H1 (cell line): ENCODE measurements around the gene VIM. TPM values are rescaled to one million over a fixed set of nuclear protein-coding genes. Genes with fewer than 3 reads are reported as not detected.

Experiments used
- ATF3 ChIP-seq: IDR thresholded peaks from 2 replicates; pipeline ENCODE4 v1.6.1; 2011; ENCODE audit warnings: low read depth, mild to moderate bottlenecking, low read length; ENCODE audit not compliant: insufficient read depth
- CHD1 ChIP-seq: IDR thresholded peaks from 2 replicates; pipeline ENCODE4 v1.6.1; 2012; ENCODE audit warnings: low read depth, low read length, improper control_type of control experiment
- CTBP2 ChIP-seq: IDR thresholded peaks from 2 replicates; pipeline ENCODE4 v1.7.0; 2011; ENCODE audit warnings: borderline replicate concordance, mild to moderate bottlenecking, moderate library complexity, mixed read lengths, low read length; ENCODE audit not compliant: insufficient read depth, insufficient read length
- EP300 ChIP-seq, 2 experiments: IDR thresholded peaks; 1 replicate in 1 of 2; 2 replicates in 1 of 2; pipeline ENCODE4 v1.6.1; 2011 to 2012; ENCODE audit warnings: low read depth in 2 of 2, low read length in 2 of 2, mild to moderate bottlenecking in 2 of 2, borderline replicate concordance in 1 of 2, inconsistent platforms in 1 of 2, moderate library complexity in 1 of 2
- JUN ChIP-seq: IDR thresholded peaks from 2 replicates; pipeline ENCODE4 v1.6.1; 2011; ENCODE audit warnings: low read depth, mild to moderate bottlenecking, improper control_type of control experiment, low read length
- JUND ChIP-seq: IDR thresholded peaks from 2 replicates; pipeline ENCODE4 v1.6.1; 2011; ENCODE audit warnings: mild to moderate bottlenecking, improper control_type of control experiment, low read length
- KDM4A ChIP-seq: IDR thresholded peaks from one replicate; pipeline ENCODE4 v1.7.1; 2012; ENCODE audit warnings: low read depth, mild to moderate bottlenecking, moderate library complexity, low read length, inconsistent platforms; ENCODE audit not compliant: severe bottlenecking
- PHF8 ChIP-seq: fragments of 200-600 bp; sonication (generic); conservative IDR thresholded peaks from 2 replicates; pipeline ENCODE4 v1.7.1; 2012; ENCODE audit warnings: low read depth, mild to moderate bottlenecking, inconsistent platforms, low read length, moderate library complexity
- POLR2AphosphoS5 ChIP-seq: IDR thresholded peaks from 2 replicates; pipeline ENCODE4 v1.6.1; 2011; ENCODE audit warnings: low read depth, low read length
- RXRA ChIP-seq: IDR thresholded peaks from 2 replicates; pipeline ENCODE4 v1.6.1; 2011; ENCODE audit warnings: low read depth, mild to moderate bottlenecking, low read length, moderate library complexity; ENCODE audit not compliant: insufficient read depth
- SIN3A ChIP-seq, 2 experiments: IDR thresholded peaks in 1 of 2; conservative IDR thresholded peaks in 1 of 2; 2 replicates each; pipeline ENCODE4 v1.6.1; 2011 to 2012; ENCODE audit warnings: low read length in 2 of 2, improper control_type of control experiment in 1 of 2, low read depth in 1 of 2, mild to moderate bottlenecking in 1 of 2
- SRF ChIP-seq: IDR thresholded peaks from 2 replicates; pipeline ENCODE4 v1.6.1; 2011; ENCODE audit warnings: mild to moderate bottlenecking, low read depth, low read length, moderate library complexity
- TCF12 ChIP-seq: IDR thresholded peaks from 2 replicates; pipeline ENCODE4 v1.6.1; 2011; ENCODE audit warnings: low read depth, mild to moderate bottlenecking, low read length
- polyA plus RNA-seq, 7 experiments: library from polyadenylated mRNA; depleted of rRNA in 3 of 7; stranded (reverse) in 5 of 7; unstranded in 2 of 7; fragments of >200 nt in 5 of 7; fragments of 200-250 nt in 2 of 7; gene quantifications; 1 replicate in 5 of 7; 2 replicates in 1 of 7; 4 replicates in 1 of 7; pipeline versions ENCODE4 v1.2.1 to v1.2.3, GENCODE V29; 2011 to 2013; ENCODE audit warnings: missing spikeins in 2 of 7, mixed read lengths in 2 of 7
- total RNA-seq: library from RNA; stranded (reverse); fragmentation: NEBNext Ultra II Directional; extraction: Animal tissue kit (Norgen Biotek cat#: 25700); gene quantifications from 2 replicates; pipeline ENCODE4 v1.2.1, GENCODE V29; 2021
- TF ChIP-seq, protein P1 (sequence below): IDR thresholded peaks from 2 replicates; pipeline ENCODE4 v1.6.1; 2012; ENCODE audit warnings: inconsistent platforms

VIM gene
- total and polyA plus RNA-seq, 2 of the 8 experiments (the other 6 are each of a cell fraction or from before 2014, with no cell fraction given) = 347 to 372 TPM

DNA sequence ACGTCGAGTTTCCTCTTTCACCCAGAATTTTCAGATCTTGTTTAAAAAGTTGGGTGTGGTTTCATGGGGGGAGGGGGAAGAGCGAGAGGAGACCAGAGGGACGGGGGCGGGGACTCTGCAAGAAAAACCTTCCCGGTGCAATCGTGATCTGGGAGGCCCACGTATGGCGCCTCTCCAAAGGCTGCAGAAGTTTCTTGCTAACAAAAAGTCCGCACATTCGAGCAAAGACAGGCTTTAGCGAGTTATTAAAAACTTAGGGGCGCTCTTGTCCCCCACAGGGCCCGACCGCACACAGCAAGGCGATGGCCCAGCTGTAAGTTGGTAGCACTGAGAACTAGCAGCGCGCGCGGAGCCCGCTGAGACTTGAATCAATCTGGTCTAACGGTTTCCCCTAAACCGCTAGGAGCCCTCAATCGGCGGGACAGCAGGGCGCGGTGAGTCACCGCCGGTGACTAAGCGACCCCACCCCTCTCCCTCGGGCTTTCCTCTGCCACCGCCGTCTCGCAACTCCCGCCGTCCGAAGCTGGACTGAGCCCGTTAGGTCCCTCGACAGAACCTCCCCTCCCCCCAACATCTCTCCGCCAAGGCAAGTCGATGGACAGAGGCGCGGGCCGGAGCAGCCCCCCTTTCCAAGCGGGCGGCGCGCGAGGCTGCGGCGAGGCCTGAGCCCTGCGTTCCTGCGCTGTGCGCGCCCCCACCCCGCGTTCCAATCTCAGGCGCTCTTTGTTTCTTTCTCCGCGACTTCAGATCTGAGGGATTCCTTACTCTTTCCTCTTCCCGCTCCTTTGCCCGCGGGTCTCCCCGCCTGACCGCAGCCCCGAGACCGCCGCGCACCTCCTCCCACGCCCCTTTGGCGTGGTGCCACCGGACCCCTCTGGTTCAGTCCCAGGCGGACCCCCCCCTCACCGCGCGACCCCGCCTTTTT, at the start of gene VIM (continued):
- TF ChIP-seq SIN3A (conservative IDR thresholded peaks at IDR 0.05 in 1 of 2, IDR thresholded peaks at IDR 0.05 in 1 of 2; ENCODE audit: low read depth in 1 of 2, low read length in 2 of 2) (0 out of 4 replicates have a peak, but pooled peaks of 1 of the 2 experiments have one; percentile 45), JUND (peak; percentile 99), TCF12 (peak; percentile 95), JUN (peak; percentile 90), RXRA (no peak), CTBP2 (peak; percentile 83), POLR2AphosphoS5 (peak; percentile 30; the same call in 1 of the 2 replicates), KDM4A (peak; percentile 29), EP300 (IDR thresholded peaks at IDR 0.05; ENCODE audit: borderline replicate concordance in 1 of 2, low read depth in 2 of 2, low read length in 2 of 2) (peak in 1 of 2 experiments; percentile 18; a peak in 1 of 3 replicates), PHF8 (peak; percentile 5; the same call in 1 of the 2 replicates), ATF3 (peak; percentile 69; the same call in 1 of the 2 replicates), CHD1 (no peak), SRF (no peak)
- TF ChIP-seq, protein P1, sequence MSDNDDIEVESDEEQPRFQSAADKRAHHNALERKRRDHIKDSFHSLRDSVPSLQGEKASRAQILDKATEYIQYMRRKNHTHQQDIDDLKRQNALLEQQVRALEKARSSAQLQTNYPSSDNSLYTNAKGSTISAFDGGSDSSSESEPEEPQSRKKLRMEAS = peak; percentile 67
- TF ChIP-seq, all 59 proteins: peak for 17
